Fibroblast of skin of abdomen (primary cell): Measurements from ENCODE around the gene CNPY3.
A peak's percentile ranks its signal among the peaks of the same experiment; 100 is the strongest.
"Not testable (repeated sequence)": the region's sequence is repeated elsewhere in the genome, so short reads cannot be mapped to it uniquely, and the experiment has no call there.

Experiments
- DNase-seq: peaks from one replicate; pipeline ENCODE4 v3.0.0-alpha.2; 2013

CNPY3 gene

GRCh38 chr6:42915732-42916131 is 13.5 kb upstream of the CNPY3 start, which contains the start of gene PTCRA:
Gene PTCRA, plus strand, starts transcription at chr6:42916053. Its CDS starts 17 bp downstream, at chr6:42916070.
- no peak for DNase-seq

DNA sequence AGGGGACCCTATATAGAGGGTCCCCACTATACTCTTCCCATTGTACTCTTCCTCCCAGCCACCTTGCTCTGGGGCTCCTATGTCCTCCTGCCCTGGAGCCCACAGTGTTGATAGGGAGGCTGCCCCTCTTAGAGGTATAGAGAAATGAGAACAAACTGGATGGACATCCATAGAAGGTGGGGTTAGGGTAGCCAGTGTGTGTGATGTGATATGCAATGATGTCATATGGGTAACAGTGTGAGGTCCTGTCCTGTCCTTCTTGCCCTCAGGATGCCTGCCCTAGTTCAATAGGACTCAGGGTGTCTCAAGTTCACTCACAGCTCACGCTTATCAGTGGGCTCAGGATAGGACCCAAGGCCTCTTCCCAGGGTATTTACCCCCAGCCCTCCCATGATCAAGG is 13.0 kb upstream of the CNPY3 start:
- DNase-seq: no peak

DNA sequence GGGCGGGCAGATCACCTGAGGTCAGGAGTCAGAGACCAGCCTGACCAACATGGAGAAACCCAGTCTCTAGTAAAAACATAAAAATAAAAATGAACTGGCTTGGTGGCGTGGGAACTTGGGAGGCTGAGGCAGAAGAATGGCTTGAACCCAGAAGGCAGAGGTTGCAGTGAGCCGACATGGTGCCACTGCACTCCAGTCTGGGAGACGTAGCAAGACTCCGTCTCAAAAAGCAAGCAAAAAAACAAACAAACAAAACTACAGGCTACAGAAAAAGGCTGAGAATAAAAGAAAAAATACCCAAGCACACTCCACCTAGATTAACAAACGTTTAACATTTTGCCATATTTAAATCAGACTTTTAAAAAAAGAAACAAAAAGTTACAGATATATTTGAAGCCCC is 7.5 kb upstream of the CNPY3 start:
- DNase-seq: no peak

- no peak for DNase-seq
Measured at GRCh38 chr6:42923666-42924065, 5.6 kb upstream of the CNPY3 start.

DNA sequence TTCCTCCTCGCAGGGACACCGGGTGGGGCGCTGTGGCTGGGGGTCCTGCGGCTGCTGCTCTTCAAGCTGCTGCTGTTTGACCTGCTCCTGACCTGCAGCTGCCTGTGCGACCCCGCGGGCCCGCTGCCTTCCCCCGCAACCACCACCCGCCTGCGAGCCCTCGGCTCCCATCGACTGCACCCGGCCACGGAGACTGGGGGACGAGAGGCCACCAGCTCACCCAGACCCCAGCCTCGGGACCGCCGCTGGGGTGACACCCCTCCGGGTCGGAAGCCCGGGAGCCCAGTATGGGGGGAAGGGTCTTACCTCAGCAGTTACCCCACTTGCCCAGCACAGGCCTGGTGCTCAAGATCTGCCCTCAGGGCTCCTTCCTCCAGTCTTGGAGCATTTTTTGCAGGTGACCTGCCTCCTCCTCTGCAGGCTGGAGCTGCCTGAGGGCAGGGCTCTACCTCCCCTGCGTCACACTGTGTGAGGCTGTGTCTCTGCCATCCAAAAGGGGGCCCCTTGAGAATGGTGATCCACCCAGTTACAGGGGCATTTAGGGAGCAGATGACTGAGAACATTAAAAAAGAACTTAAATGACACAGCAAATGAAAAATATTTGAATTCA is 3.9 kb upstream of the CNPY3 start:
- DNase-seq: no peak

DNA sequence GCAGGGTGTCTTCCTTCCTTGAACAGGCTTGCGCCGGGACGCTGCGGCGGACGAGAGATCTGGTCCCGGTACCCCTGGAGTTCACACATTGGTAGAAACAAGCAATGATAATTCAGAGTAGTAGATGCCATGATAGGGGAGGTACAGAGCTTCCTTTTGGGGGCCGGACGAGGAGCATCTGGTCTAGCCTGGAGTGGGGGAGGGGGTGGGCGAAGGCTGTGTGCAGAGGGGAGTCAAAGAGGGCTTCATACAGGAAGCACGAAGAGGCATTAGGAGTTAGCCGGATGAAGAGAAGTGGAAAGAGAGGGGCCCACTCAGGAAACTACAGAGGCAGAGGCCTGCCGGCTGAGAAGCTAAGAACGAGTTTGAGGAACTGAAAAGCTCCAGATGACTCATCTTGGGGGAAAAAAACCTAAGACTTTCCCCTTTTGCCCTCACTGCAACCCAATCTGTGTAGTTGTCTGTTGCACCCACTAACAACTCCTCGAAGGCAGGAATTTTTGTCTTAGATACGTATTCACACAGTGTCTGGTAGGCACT is 611 bp downstream of the CNPY3 start:
- peak; percentile 68 for DNase-seq

GRCh38 chr6:42932412-42932811 is 3.1 kb downstream of the CNPY3 start:
- DNase-seq: no peak

GRCh38 chr6:42933205-42933604 is 3.9 kb downstream of the CNPY3 start:
- DNase-seq: no peak

- no peak for DNase-seq
Measured at GRCh38 chr6:42935322-42935721, 6.0 kb downstream of the CNPY3 start.

GRCh38 chr6:42936398-42936797 is 7.1 kb downstream of the CNPY3 start:
- DNase-seq: no peak

DNA sequence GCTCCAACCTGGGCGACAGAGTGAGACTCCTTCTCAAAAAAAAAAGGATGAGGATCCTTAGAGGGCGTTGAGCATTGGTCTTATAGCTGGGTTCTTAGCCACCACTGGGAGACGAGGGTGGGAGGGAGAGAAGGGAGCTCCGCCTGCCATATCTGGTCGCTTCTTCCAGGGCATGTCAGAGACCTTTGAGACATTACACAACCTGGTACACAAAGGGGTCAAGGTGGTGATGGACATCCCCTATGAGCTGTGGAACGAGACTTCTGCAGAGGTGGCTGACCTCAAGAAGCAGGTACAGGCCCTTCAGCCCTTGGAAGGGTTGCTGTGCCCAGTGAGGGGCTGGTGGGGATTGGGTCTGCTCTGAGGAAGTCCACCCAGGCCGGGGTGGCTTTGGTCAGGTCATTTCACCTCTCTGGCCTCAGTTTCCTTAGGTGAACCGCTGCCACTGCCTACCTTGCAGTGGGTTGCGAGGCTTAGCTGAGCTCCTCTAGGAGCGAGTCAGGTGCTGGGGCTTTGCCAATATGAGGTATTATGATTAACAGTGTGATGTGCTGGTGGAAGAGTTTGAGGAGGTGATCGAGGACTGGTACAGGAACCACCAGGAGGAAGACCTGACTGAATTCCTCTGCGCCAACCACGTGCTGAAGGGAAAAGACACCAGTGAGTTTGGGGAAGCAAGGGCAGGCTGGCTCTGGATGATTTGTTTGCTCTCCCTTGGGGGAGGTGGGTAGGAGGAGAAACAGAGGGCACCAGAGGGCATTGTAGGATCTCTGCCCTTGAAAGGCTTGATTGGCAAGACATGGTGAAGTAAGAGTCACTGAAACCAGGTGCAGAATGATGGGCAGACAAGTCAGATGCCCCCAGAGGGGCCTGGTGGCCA is 8.5 kb downstream of the CNPY3 start:
- DNase-seq: no peak

GRCh38 chr6:42938428-42938796 is 9.1 kb downstream of the CNPY3 start:
- no peak for DNase-seq

DNA sequence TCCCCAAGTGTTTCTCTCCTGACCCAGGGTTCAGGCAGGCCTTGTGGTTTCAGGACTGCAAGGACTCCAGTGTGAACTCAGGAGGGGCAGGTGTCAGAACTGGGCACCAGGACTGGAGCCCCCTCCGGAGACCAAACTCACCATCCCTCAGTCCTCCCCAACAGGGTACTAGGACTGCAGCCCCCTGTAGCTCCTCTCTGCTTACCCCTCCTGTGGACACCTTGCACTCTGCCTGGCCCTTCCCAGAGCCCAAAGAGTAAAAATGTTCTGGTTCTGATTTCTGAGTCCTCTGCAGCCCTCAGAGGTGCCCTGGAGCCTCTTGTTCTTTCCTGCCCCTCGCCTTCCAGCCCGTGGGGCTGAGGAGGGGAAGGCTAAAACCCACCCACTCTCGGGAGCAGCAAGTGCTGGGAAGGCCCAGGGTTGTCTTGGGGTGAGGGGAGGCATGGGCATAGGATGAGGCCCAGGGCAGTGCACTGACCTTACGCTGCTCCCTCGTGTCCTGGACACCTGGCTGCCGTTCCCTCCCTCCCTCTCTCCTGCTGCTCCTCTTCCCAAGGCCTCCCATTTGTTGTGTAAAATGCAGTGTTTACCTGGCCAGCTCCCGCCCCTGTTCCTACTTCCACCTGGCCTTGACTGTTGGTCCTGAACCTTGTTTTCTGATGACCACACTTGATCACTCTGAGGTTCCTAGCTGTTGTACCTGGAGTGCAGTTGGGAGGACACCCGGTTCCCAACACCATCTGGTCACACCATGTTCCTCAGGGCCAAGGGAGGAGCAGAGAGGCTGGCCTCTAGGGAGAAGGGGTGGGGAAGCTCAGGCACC is 9.9 kb downstream of the CNPY3 start:
- DNase-seq: no peak

GRCh38 chr6:42939810-42940167 is 10.5 kb downstream of the CNPY3 start:
- DNase-seq: no peak

GRCh38 chr6:42940493-42941045 is 11.3 kb downstream of the CNPY3 start:
- DNase-seq: no peak

DNA sequence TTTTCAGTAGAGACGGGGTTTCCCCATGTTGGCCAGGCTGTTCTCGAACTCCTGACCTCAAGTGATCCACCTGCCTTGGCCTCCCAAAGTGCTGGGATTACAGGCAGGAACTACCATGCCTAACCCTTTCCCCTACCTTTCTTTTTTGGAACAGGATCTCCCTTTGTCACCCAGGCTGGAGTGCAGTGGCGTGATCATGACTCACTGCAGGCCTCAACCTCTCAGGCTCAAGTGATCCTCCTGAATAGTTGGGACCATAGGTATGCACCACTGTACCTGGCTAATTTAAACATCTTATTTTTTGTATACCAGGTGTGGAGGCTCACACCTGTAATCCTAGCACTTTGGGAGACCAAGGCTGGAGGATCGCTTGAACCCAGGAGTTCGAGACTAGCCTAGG is 12.1 kb downstream of the CNPY3 start:
- DNase-seq: not testable (repeated sequence)

- DNase-seq: no peak
Measured at GRCh38 chr6:42942444-42942843, 13.2 kb downstream of the CNPY3 start.

DNA sequence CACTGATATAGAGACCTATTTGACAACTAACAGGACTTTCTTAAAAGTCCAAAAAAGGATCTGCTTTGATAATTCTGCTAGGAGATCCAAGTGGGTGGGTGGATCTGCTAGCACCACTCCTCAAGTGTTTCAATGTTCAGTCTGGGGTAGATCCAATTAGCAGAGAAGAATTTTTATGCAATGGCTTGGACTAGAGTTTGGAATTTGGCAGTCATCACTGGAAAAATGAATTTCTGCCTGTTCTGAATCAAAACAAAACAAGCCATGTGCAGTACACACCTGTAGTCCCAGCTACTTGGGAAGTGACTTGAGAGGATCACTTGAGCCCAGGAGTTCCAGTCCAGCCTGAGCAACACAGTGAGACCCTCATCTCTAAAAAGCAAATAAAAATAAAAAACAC is 18.7 kb downstream of the CNPY3 start:
- no peak for DNase-seq

- no peak for DNase-seq
Measured at GRCh38 chr6:42952389-42952788, 23.1 kb downstream of the CNPY3 start.

GRCh38 chr6:42954405-42954804 is 25.1 kb downstream of the CNPY3 start:
- not testable (repeated sequence) for DNase-seq

- DNase-seq: no peak
Measured at GRCh38 chr6:42958125-42958524, 28.8 kb downstream of the CNPY3 start.

GRCh38 chr6:42959917-42960242 is 30.6 kb downstream of the CNPY3 start:
- no peak for DNase-seq
